ENCODE results near the gene DEFB113. TPM values are rescaled to one million over a fixed set of nuclear protein-coding genes. Genes with fewer than 3 reads are reported as not detected.

DEFB113 gene
- polyA plus RNA-seq, 1 of the 3 experiments (the other 2 are of a cell fraction), result not detected

DNA sequence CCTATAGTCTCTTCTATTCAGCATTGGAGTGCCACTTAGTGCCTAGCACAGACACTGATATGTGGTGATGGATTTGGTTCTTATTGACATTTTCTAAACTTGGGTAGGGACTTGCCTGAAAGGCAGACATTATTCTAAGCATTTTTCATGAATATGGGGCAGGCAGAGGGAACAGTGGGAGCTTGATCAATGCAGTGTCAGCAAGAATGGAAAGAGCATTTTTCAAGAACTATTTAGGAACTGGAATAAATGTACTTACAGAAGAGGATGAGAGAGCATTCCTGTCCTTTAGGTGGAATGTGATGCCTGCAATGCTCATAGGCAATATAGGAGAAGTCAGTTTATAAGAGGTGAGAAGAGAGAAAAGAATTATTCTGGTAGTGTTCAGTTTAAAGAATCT is 31.6 kb downstream of the DEFB113 start:
- Histone ChIP-seq H3K9ac (no peak overlapping the region), H2AFZ (ENCODE audit: low read depth) (no peak overlapping the region), H3K4me3 (ENCODE audit: low read depth in 2 of 2, low read length in 1 of 2) (no peak overlapping the region), H3K27me3 (ENCODE audit: insufficient read depth) (no peaks in the 10 kb centered on the region), H3K27ac (ENCODE audit: low read depth in 2 of 2, low read length in 1 of 2) (no peak overlapping the region), H3F3A (replicated peaks; ENCODE audit: insufficient read depth) (no peaks in the 10 kb centered on the region), H3K9me3 (no peaks in the 10 kb centered on the region), H3K79me2 (ENCODE audit: insufficient read depth) (no peaks in the 10 kb centered on the region), H3K36me3 (replicated peaks in 1 of 2; ENCODE audit: control insufficient read depth in 1 of 2, insufficient read depth in 2 of 2, low read length in 1 of 2) (no peaks in the 10 kb centered on the region), H4K20me1 (ENCODE audit: insufficient read depth) (no peaks in the 10 kb centered on the region), H3K9me2 (no peaks in the 10 kb centered on the region), H3K4me2 (no peak overlapping the region), H3K4me1 (ENCODE audit: control insufficient read depth in 1 of 2, insufficient read depth in 2 of 2, low read depth in 1 of 2, low read length in 1 of 2) (no peaks in the 10 kb centered on the region)
- DNase-seq, result no peak
- CTCF ChIA-PET, result no interaction called here
- TF ChIP-seq EZH2phosphoT487 (IDR thresholded peaks at IDR 0.05; ENCODE audit: borderline replicate concordance, low read depth), result no peak
- TF ChIP-seq TAF1 (IDR thresholded peaks at IDR 0.05; ENCODE audit: borderline replicate concordance, low read depth, low read length), result no peak
- TF ChIP-seq EP300 (IDR thresholded peaks at IDR 0.05; ENCODE audit: borderline replicate concordance in 1 of 2, low read depth in 1 of 2, low read length in 1 of 2), result no peak
- TF ChIP-seq TCF12 (IDR thresholded peaks at IDR 0.05), result no peak
- TF ChIP-seq TEAD4 (IDR thresholded peaks at IDR 0.05; ENCODE audit: borderline replicate concordance, insufficient read depth), result no peak
- POLR2A ChIA-PET, result no interaction called here

- CTCF ChIA-PET, result no interaction called here
Measured at GRCh38 chr6:49937017-49937416, 32.4 kb downstream of the DEFB113 start.

More at GRCh38 chr6:49937017-49937416, 32.4 kb downstream of the DEFB113 start:
- WGBS (ENCODE audit: low lambda C conversion rate), result 0% methylated on average over 2 of the region's 2 CpGs
- Histone ChIP-seq H3K4me2 (no peak overlapping the region), H3K79me2 (ENCODE audit: insufficient read depth) (no peaks in the 10 kb centered on the region), H3K9me2 (no peaks in the 10 kb centered on the region), H3K27ac (ENCODE audit: low read depth in 2 of 2, low read length in 1 of 2) (no peak overlapping the region), H4K20me1 (ENCODE audit: insufficient read depth) (no peaks in the 10 kb centered on the region), H3K9me3 (no peaks in the 10 kb centered on the region), H3F3A (replicated peaks; ENCODE audit: insufficient read depth) (no peaks in the 10 kb centered on the region), H3K9ac (no peak overlapping the region), H3K4me1 (ENCODE audit: control insufficient read depth in 1 of 2, insufficient read depth in 2 of 2, low read depth in 1 of 2, low read length in 1 of 2) (no peaks in the 10 kb centered on the region), H3K36me3 (replicated peaks in 1 of 2; ENCODE audit: control insufficient read depth in 1 of 2, insufficient read depth in 2 of 2, low read length in 1 of 2) (no peaks in the 10 kb centered on the region), H3K27me3 (ENCODE audit: insufficient read depth) (no peaks in the 10 kb centered on the region), H3K4me3 (ENCODE audit: low read depth in 2 of 2, low read length in 1 of 2) (no peak overlapping the region), H2AFZ (ENCODE audit: low read depth) (no peak overlapping the region)
- DNase-seq, result no peak
- TF ChIP-seq SMC3 (IDR thresholded peaks at IDR 0.05; ENCODE audit: low read depth, low read length) (no peak), PBX3 (IDR thresholded peaks at IDR 0.05) (no peak), ELF1 (IDR thresholded peaks at IDR 0.05) (no peak), CHD2 (IDR thresholded peaks at IDR 0.05; ENCODE audit: low read length, partially characterized antibody) (no peak), MXI1 (IDR thresholded peaks at IDR 0.05; ENCODE audit: low read depth, low read length) (no peak), TEAD4 (IDR thresholded peaks at IDR 0.05; ENCODE audit: borderline replicate concordance, insufficient read depth) (no peak), USF2 (IDR thresholded peaks at IDR 0.05; ENCODE audit: borderline replicate concordance, low read depth, low read length) (no peak), TAF1 (IDR thresholded peaks at IDR 0.05; ENCODE audit: borderline replicate concordance, low read depth, low read length) (no peak), GABPA (IDR thresholded peaks at IDR 0.05; ENCODE audit: low read depth) (no peak), FOXM1 (IDR thresholded peaks at IDR 0.05; ENCODE audit: low read depth) (no peak), IRF3 (IDR thresholded peaks at IDR 0.05; ENCODE audit: low read depth, low read length) (no peak)
- TF ChIP-seq, protein P1, sequence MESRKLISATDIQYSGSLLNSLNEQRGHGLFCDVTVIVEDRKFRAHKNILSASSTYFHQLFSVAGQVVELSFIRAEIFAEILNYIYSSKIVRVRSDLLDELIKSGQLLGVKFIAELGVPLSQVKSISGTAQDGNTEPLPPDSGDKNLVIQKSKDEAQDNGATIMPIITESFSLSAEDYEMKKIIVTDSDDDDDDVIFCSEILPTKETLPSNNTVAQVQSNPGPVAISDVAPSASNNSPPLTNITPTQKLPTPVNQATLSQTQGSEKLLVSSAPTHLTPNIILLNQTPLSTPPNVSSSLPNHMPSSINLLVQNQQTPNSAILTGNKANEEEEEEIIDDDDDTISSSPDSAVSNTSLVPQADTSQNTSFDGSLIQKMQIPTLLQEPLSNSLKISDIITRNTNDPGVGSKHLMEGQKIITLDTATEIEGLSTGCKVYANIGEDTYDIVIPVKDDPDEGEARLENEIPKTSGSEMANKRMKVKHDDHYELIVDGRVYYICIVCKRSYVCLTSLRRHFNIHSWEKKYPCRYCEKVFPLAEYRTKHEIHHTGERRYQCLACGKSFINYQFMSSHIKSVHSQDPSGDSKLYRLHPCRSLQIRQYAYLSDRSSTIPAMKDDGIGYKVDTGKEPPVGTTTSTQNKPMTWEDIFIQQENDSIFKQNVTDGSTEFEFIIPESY (IDR thresholded peaks at IDR 0.05; ENCODE audit: borderline replicate concordance, low read depth), result no peak
- TF ChIP-seq, protein P2, sequence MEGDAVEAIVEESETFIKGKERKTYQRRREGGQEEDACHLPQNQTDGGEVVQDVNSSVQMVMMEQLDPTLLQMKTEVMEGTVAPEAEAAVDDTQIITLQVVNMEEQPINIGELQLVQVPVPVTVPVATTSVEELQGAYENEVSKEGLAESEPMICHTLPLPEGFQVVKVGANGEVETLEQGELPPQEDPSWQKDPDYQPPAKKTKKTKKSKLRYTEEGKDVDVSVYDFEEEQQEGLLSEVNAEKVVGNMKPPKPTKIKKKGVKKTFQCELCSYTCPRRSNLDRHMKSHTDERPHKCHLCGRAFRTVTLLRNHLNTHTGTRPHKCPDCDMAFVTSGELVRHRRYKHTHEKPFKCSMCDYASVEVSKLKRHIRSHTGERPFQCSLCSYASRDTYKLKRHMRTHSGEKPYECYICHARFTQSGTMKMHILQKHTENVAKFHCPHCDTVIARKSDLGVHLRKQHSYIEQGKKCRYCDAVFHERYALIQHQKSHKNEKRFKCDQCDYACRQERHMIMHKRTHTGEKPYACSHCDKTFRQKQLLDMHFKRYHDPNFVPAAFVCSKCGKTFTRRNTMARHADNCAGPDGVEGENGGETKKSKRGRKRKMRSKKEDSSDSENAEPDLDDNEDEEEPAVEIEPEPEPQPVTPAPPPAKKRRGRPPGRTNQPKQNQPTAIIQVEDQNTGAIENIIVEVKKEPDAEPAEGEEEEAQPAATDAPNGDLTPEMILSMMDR (IDR thresholded peaks at IDR 0.05), result no peak
- POLR2A ChIA-PET, result no interaction called here
